GM23338 (cell line): ENCODE measurements around the gene PITX1.

ENCODE experiments used
- CREB1 ChIP-seq: fragments of 250-450 bp; sonication (Bioruptor Pico); IDR thresholded peaks from 2 replicates; pipeline ENCODE4 v1.5.0; 2020; ENCODE audit warnings: low read depth, mild to moderate bottlenecking, moderate library complexity
- CTCF ChIP-seq, 2 experiments: fragments of 200-600 bp in 1 of 2; sonication (generic) in 1 of 2; conservative IDR thresholded peaks; 2 replicates each; pipeline versions ENCODE4 v1.5.1 to v1.6.1; 2016 to 2017; ENCODE audit warnings: antibody characterized with exemption in 2 of 2, low read depth in 2 of 2, mild to moderate bottlenecking in 2 of 2, moderate library complexity in 1 of 2
- EZH2 ChIP-seq: fragments of 200-600 bp; sonication (generic); IDR thresholded peaks from one replicate; pipeline ENCODE4 v1.8.0; 2017; ENCODE audit warnings: antibody characterized with exemption, mild to moderate bottlenecking, low read depth; ENCODE audit not compliant: unreplicated experiment
- EZH2phosphoT487 ChIP-seq: fragments of 200-600 bp; sonication (generic); IDR thresholded peaks from one replicate; pipeline ENCODE4 v1.8.1; 2018; ENCODE audit warnings: antibody characterized with exemption; ENCODE audit not compliant: unreplicated experiment
- JUNB ChIP-seq: IDR thresholded peaks from one replicate; pipeline ENCODE4 v1.6.1; 2016; ENCODE audit warnings: antibody characterized with exemption; ENCODE audit not compliant: unreplicated experiment
- NANOG ChIP-seq: IDR thresholded peaks from 2 replicates; pipeline ENCODE4 v1.6.1; 2016; ENCODE audit warnings: antibody characterized with exemption, borderline replicate concordance
- POLR2AphosphoS5 ChIP-seq: IDR thresholded peaks from 2 replicates; pipeline ENCODE4 v1.6.1; 2016; ENCODE audit warnings: antibody characterized with exemption, low read depth
- REST ChIP-seq: IDR thresholded peaks from one replicate; pipeline ENCODE4 v1.6.1; 2018; ENCODE audit warnings: antibody characterized with exemption; ENCODE audit not compliant: unreplicated experiment
- STAT1 ChIP-seq: IDR thresholded peaks from one replicate; pipeline ENCODE4 v1.6.1; 2016; ENCODE audit warnings: antibody characterized with exemption; ENCODE audit not compliant: unreplicated experiment
- ZNF114 ChIP-seq: fragments of 250-450 bp; sonication (Bioruptor Pico); IDR thresholded peaks from 2 replicates; pipeline ENCODE4 v1.5.0; 2020; ENCODE audit warnings: mild to moderate bottlenecking, moderate library complexity
- ZNF331 ChIP-seq: fragments of 250-450 bp; sonication (Bioruptor Pico); IDR thresholded peaks from 2 replicates; pipeline ENCODE4 v1.5.0; 2020; ENCODE audit warnings: low read depth, mild to moderate bottlenecking, moderate library complexity
- ZNF462 ChIP-seq: fragments of 250-450 bp; sonication (Bioruptor Pico); IDR thresholded peaks from 2 replicates; pipeline ENCODE4 v1.5.0; 2020; ENCODE audit warnings: mild to moderate bottlenecking, moderate library complexity

GRCh38 chr5:135075621-135076020 is 41.6 kb upstream of the PITX1 start:
- TF ChIP-seq CTCF (conservative IDR thresholded peaks at IDR 0.05; ENCODE audit: low read depth in 2 of 2) (no peak), EZH2 (no peak), REST (no peak), EZH2phosphoT487 (no peak), CREB1 (no peak), POLR2AphosphoS5 (no peak), STAT1 (no peak), NANOG (no peak), ZNF114 (no peak), ZNF331 (CRISPR knock-in tag) (no peak), JUNB (no peak), ZNF462 (CRISPR knock-in tag) (no peak)
